Heart right ventricle (tissue), 16 donors: ENCODE measurements around the gene HMGB2. TPM values are rescaled to one million over a fixed set of nuclear protein-coding genes. Genes with fewer than 3 reads are reported as not detected.

Source experiments
- ATAC-seq, 8 donors: fragments of 200-7000 bp; cut with Tn5 transposase; one replicate each; pipeline ENCODE4 v1.9.1; 2020; ENCODE audit warnings: mild to moderate bottlenecking in 8 of 8, moderate library complexity in 8 of 8, moderate number of reproducible peaks in 1 of 8
- DNase-seq, 2 donors: peaks; one replicate each; pipeline ENCODE4 v3.0.0-alpha.2; 2020
- H3K27ac ChIP-seq, 10 donors: fragments of 200-600 bp; sonication (generic) in 2 of 10; one replicate each; pipeline versions ENCODE4 v1.5.0 to v1.8.0; 2020 to 2022; ENCODE audit warnings: mild to moderate bottlenecking in 3 of 10
- H3K27me3 ChIP-seq, 7 donors: fragments of 200-600 bp; one replicate each; pipeline ENCODE4 v1.8.0; 2021 to 2022; ENCODE audit warnings: mild to moderate bottlenecking in 2 of 7
- H3K36me3 ChIP-seq, 9 donors: fragments of 200-600 bp; sonication (generic) in 1 of 9; one replicate each; pipeline versions ENCODE4 v1.5.0 to v1.8.0; 2020 to 2022; ENCODE audit warnings: mild to moderate bottlenecking in 2 of 9
- H3K4me1 ChIP-seq, 9 donors: fragments of 200-600 bp; sonication (generic) in 1 of 9; one replicate each; pipeline versions ENCODE4 v1.5.0 to v1.8.0; 2020 to 2022; ENCODE audit warnings: mild to moderate bottlenecking in 4 of 9
- H3K4me3 ChIP-seq, 10 donors: fragments of 200-600 bp; sonication (generic) in 2 of 10; one replicate each; pipeline versions ENCODE4 v1.5.0 to v1.8.0; 2020 to 2022; ENCODE audit warnings: mild to moderate bottlenecking in 7 of 10, moderate library complexity in 2 of 10
- H3K9me3 ChIP-seq, 11 donors: fragments of 200-600 bp in 10 of 11; sonication (generic) in 2 of 11; one replicate each; pipeline versions ENCODE4 v1.5.0 to v1.8.0; 2013 to 2022; ENCODE audit warnings: mild to moderate bottlenecking in 2 of 11, control low read depth in 1 of 11, moderate library complexity in 1 of 11
- CTCF ChIP-seq, 9 donors: fragments of 200-600 bp; sonication (generic) in 2 of 9; IDR thresholded peaks; one replicate each; pipeline versions ENCODE4 v1.5.0 to v1.8.0; 2021 to 2022; ENCODE audit warnings: antibody characterized with exemption in 9 of 9, mild to moderate bottlenecking in 5 of 9, moderate library complexity in 1 of 9
- WGBS, 2 donors: extraction: QIAGEN DNeasy Blood & Tissue Kit; methylation state at CpG; one replicate each; pipeline ENCODE4 v1.1.7; 2013; ENCODE audit warnings: inconsistent platforms in 1 of 2; 5-methylcytosine and 5-hydroxymethylcytosine counted together
- intact Hi-C, 10 donors: fragments of 100-400 bp; cut with DNase I; formaldehyde crosslinking; loops; one replicate each; pipeline versions ENCODE4 v1.11.1 to v1.14.2; 2022
- polyA plus RNA-seq, 2 donors: library from polyadenylated mRNA; stranded (reverse); fragments of 200-250 nt; gene quantifications; one replicate each; pipeline ENCODE4 v1.2.3, GENCODE V29; 2013
- total RNA-seq, 10 donors: library from RNA; stranded (reverse); fragmentation: NEBNext Ultra II Directional in 3 of 10; extraction: Animal tissue kit (Norgen Biotek cat#: 25700) in 3 of 10; gene quantifications; one replicate each; pipeline versions ENCODE4 v1.2.1 to v1.2.4, GENCODE V29; 2021 to 2023
- donor health status: Arrhythmogenic right ventricular cardiomyopathy.
- donor health status: ischemic (EF 13 %, LVEDD 7.1; RV severe dilation, severe dysfunction).
- donor health status: healthy with polysubstance abuse.
- donor health status: DM: no; HTN: yes; CAD: no.
- donor health status: DM: no; HTN: no; CAD: no.
- donor health status: ischemic (EF 25% LVEDD 6.9; RV normal size, moderate dysfunction).
- donor health status: ischemic (EF 25% LVEDD 5.7; RV mildly dilated, moderate dysfunction).
- donor health status: healthy.
- donor health status: DM: yes; HTN: yes; CAD: no.
- donor health status: Ischemic cardiomyopathy.
- donor health status: ischemic (EF 35%, LVEDD 5.7; RV mildly dilated, moderate dysfunction).
- donor health status: nonischemic (EF 11% LVEDD 7.7; RV severe dilation, severe dysfunction).
- donor health status: DM: yes; HTN: yes; CAD: no.
- donor health status: PGD.
- donor health status: ischemic (EF 29% LVEDD 5.4; RV normal size, mild dysfunction).
- donor health status: nonischemic (EF 23%, LVEDD 6.1; RV moderate dilation, normal function).

HMGB2 gene
- total and polyA plus RNA-seq, 12 donors: 27.3 to 97.6 (median 49.8) TPM

- DNase-seq (no peak), ATAC-seq (no peak)
- 97 to 98% methylated on average over 2 of the region's 2 CpGs for WGBS, 2 donors
- H3K9me3 ChIP-seq: no peaks in the 10 kb centered on the region
- H3K27ac ChIP-seq: no peak overlapping the region
- TF ChIP-seq CTCF (IDR thresholded peaks at IDR 0.05): no peak
- intact Hi-C loops: loop anchor here in 1 of 10 donors (2.0 kb wide), 1 partner anchor 29 kb away; no protein-coding TSS in a partner anchor
- no peaks in the 10 kb centered on the region for H3K27me3 ChIP-seq
- no peak overlapping the region for H3K4me3 ChIP-seq
- peaks cover 7 to 24% (median 15%) of the 10 kb centered on the region in 9 donors for H3K4me1 ChIP-seq
- H3K36me3 ChIP-seq: peaks cover 0 to 5% (median 0%) of the 10 kb centered on the region in 9 donors
Measured at GRCh38 chr4:173337463-173337862, 3.3 kb upstream of the HMGB2 start.

GRCh38 chr4:173334891-173335752 lies 964 bp upstream of the HMGB2 start:
- intact Hi-C loops: loop anchor here in 8 of 10 donors (1.0 to 5.0 kb wide), 5 partner anchors 34 to 38 kb away; partner anchors contain the start of gene SAP30 (in 5 of the 8)
- no peaks in the 10 kb centered on the region for H3K27me3 ChIP-seq
- H3K27ac ChIP-seq: peak overlapping the region; percentile 41 to 100 (median 87)
- peaks cover 0 to 29% (median 10%) of the 10 kb centered on the region in 9 donors for H3K36me3 ChIP-seq
- H3K9me3 ChIP-seq: no peaks in the 10 kb centered on the region
- H3K4me1 ChIP-seq: peaks cover 12 to 38% (median 26%) of the 10 kb centered on the region in 9 donors
- WGBS, 2 donors: 1 to 2% methylated on average over 52 of the region's 52 CpGs
- no peak for TF ChIP-seq CTCF (IDR thresholded peaks at IDR 0.05)
- peak overlapping the region; percentile 69 to 100 (median 92) for H3K4me3 ChIP-seq
- peak; percentile 23 to 72 (median 64) for ATAC-seq
- DNase-seq: peak; percentile 68

DNA sequence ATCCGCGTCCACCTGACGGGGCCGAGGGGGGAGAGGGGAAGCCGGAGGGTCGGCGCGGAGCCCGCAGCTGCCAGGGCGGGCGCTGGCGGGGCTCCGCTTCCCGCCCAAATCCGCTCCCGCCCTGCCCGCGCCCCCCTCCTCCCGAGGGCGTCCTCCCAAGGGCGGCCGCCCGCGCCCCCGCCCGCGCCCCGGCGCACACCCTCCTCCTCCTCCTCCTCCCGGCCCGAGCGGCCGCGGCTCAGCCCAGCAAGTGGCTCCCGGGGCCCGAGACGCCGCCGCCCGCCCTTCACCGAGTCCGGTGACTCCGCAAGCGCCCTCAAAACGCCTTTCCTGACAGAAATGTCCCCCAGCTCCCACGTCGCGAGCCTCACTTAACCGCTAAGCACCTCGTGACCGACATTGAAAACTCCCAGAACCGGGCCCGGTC lies 487 bp downstream of the HMGB2 start:
- peaks cover 0 to 43% (median 14%) of the 10 kb centered on the region in 9 donors for H3K36me3 ChIP-seq
- TF ChIP-seq CTCF (IDR thresholded peaks at IDR 0.05): no peak
- H3K4me1 ChIP-seq: peaks cover 12 to 40% (median 26%) of the 10 kb centered on the region in 9 donors
- peak; percentile 54 to 86 (median 62) for ATAC-seq
- WGBS, 2 donors: 0% methylated on average over 33 to 53 of the region's 53 CpGs
- H3K4me3 ChIP-seq: peak overlapping the region; percentile 69 to 100 (median 91)
- peak overlapping the region; percentile 92 to 100 (median 98) for H3K27ac ChIP-seq
- peak; percentile 59 to 75 for DNase-seq
- intact Hi-C loops: loop anchor here in 8 of 10 donors (1.0 to 5.0 kb wide), 5 partner anchors 35 to 39 kb away; partner anchors contain the start of gene SAP30 (in 5 of the 8)
- no peaks in the 10 kb centered on the region for H3K27me3 ChIP-seq
- no peaks in the 10 kb centered on the region for H3K9me3 ChIP-seq

DNA sequence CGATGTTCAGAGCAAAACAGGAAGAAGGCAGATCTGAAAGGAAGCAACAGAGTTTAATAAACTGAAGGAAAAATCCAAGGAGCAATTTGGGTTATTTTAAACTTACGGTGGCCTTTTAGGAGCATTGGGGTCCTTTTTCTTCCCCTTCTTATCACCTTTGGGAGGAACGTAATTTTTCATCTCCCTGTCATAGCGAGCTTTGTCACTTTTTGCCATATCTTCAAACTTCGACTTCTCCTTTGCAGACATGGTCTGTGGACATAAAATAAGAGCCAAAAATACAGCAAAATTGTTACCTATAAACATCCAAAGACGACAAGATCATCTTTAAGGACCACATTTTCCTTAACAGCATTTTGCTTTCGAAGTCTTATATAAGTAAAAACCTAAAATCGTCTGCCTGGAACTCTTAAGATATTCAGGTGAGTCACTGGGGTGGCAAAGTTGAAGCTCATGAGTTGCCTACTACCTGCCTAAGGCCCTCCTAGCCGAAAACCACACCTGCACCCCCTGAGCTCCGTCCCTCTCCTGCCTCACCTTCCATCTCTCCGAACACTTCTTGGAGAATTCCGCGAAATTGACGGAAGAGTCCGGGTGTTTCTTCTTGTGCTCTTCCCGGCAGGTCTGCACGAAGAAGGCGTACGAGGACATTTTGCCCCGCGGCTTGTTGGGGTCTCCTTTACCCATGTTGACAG lies 1.0 kb downstream of the HMGB2 start:
- H3K9me3 ChIP-seq: no peaks in the 10 kb centered on the region
- ATAC-seq (no peak), DNase-seq (no peak)
- H3K27me3 ChIP-seq: no peaks in the 10 kb centered on the region
- intact Hi-C loops: loop anchor here in 1 of 10 donors (5.0 kb wide), 1 partner anchor 39 kb away; the partner anchor contains the start of gene SAP30
- 4 to 6% methylated on average over 21 of the region's 21 CpGs for whole genome bisulfite sequencing, 2 donors
- H3K4me3 ChIP-seq: peak overlapping the region; percentile 69 to 100 (median 91)
- peaks cover 12 to 40% (median 26%) of the 10 kb centered on the region in 9 donors for H3K4me1 ChIP-seq
- peak overlapping the region; percentile 92 to 100 (median 98) for H3K27ac ChIP-seq
- TF ChIP-seq CTCF (IDR thresholded peaks at IDR 0.05): no peak
- peaks cover 0 to 49% (median 18%) of the 10 kb centered on the region in 9 donors for H3K36me3 ChIP-seq
